IPS-NIHi7 (cell line): ENCODE data around the gene C5.

Experiments
- DNase-seq: peaks from one replicate; pipeline ENCODE4 v3.0.0; 2012; ENCODE audit warnings: mixed read lengths; ENCODE audit errors: extremely low spot score

C5 gene

DNA sequence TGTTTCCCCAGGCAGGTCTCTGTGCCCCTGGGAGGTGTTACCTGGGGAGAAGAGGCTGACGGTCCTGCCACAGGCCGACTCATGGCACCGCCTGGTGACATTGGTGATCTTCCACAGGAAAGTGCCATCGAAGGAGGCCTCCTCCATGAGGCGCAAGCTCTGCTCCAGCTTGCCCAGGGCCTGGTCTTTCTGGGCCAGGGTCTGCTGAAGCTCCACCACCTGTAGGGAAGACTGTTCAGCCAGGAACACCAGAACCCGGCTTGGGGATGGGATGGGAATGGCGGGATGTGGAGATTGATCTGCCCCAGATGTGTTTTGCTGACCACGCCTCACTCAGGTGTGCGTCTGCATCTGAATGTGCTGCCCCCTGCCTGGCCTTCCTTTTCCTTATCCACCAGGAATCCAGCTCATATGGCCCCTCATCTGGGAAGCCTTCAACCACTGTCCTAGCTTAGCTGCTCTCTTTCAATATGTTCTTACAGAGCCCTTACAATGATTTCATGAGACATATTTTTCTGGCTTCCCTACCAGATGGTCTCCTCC lies 138.7 kb downstream of the C5 start:
- peak; percentile 44 for DNase-seq

DNA sequence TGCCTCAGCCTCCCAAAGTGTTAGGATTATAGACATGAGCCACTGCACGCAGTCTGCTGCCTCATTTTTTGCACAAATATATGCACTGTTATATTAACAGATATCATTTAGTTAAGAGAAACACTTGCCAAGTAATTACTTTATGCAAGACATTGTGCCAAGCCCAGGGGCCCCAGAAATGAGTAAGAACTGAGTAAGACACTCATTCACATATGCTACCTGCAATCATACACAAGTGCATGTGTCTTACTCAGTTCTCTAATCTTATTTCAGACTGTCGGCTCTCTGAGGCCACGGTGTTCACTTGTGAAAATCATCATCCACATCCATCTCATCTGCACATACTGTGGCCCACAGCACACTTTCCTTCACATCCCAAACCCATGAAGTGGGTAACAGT lies 139.4 kb downstream of the C5 start:
- DNase-seq, result no peak

DNA sequence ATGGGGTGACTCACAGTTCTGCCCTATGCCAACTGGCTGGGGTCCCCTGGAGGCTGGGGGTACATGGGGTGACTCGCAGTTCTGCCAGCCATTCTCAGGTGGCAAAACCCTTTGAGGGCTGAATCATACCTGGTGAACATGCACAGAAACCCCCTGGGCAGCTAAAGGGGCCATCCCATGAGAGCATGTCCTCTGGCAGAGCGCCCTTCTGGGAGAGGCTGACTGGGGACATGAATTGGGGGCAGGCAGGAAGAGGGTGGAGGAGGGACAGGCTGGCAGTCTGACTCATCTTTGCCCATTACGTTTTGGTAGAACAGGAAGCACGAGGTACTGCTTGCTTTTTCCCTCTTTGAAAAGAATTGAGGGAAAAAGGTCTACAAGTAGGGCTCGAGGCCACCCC lies 140.2 kb downstream of the C5 start:
- no peak for DNase-seq

DNA sequence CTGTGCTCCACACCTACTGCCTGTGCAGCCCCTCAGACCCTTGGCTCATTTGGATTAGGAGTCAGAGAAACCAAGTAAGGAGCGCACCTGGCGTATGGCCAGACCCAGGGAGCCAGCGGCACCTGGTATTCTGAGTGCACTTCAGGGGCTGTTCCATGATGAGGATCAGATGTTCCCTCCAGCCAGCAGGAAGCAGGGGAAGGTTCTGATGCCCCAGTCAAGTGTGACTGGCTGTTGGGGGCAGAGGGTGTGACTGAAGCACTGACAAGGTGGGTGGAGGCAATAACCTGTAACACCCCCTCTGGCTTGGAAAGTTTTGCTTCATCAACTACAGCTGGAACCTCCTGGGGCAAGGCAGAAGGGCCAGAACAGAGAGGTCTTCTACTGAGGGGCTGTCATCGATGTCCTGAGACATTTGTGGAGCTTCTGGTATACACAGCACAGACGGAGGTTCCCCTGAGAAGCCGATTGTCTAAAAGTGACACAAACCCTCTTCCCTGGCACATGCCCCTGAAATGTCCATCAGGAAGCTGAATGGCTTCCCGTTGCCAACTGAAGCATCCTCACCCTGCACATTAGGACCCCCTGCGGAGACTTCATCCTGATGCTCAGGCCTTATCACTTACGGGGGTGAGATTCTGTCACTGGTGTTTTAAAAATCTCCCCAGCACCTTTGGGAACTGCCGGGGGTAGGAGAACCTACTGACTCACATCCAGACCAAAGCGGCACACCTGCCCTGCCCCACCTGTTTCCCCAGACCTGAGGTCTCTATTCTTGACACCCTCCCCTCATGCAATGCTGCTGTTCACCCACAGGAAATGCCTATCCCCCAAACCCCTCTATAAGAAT lies 144.5 kb downstream of the C5 start:
- no peak for DNase-seq

DNA sequence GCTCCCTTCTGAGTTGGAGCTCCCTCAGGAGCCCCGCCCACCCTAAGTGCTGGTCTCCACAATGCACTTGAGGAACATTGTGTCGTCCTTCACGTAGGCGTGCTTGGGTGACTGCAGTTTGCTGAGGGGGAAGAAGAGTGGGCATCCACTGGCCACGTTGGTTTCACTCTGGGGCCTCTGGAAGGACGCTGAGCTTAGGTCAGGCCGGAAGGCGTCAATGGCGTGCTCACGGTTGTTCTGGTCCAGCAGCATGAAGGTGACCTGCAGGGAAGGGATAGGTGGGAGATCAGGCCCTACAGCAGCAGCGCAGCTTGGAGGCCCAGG lies 145.1 kb downstream of the C5 start:
- DNase-seq, result no peak

DNA sequence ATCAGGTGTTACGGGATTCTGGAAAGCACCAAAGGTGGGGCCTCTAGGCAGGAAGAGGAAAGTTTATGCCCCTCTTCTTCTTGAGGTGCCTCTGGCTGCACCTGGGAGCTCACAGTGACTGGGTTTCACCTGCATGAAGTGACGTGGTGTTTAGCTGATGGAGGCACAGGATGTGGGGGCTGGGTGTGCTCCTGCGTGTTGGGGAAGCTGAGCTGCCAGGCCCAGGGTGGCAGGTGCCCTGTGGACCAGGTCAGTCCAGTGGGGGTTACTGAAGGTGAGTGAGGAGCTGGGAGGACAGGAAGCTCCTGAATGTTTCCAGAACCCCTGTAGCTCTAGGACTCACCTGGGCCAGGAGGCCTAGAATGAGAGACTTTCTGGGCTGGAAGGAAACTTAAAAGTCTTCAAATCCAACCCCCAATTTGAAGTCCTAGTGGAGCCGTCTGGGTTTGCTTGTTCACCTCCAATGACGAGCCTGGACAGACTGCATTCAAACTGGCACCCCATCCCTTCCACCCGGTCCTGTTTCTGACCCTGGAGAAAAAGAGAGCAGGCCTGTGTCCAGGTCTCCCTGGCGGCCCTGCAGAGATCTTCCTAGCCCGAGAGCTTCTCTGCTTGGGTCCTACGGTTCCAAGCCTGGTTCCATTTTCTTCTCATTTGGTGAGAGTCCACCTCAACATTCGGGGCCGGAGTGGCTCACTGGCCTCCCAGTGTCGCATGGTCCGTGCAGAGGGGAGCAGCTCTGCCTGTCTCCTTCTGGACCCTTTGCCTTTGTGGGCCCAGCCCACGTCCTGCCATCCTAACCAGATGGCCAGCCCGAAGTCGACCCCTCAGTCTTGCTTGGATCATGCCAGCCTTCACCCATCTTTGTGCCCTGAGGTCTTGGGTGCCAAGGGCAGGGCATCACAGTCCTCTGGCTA lies 145.8 kb downstream of the C5 start:
- DNase-seq, result no peak

DNA sequence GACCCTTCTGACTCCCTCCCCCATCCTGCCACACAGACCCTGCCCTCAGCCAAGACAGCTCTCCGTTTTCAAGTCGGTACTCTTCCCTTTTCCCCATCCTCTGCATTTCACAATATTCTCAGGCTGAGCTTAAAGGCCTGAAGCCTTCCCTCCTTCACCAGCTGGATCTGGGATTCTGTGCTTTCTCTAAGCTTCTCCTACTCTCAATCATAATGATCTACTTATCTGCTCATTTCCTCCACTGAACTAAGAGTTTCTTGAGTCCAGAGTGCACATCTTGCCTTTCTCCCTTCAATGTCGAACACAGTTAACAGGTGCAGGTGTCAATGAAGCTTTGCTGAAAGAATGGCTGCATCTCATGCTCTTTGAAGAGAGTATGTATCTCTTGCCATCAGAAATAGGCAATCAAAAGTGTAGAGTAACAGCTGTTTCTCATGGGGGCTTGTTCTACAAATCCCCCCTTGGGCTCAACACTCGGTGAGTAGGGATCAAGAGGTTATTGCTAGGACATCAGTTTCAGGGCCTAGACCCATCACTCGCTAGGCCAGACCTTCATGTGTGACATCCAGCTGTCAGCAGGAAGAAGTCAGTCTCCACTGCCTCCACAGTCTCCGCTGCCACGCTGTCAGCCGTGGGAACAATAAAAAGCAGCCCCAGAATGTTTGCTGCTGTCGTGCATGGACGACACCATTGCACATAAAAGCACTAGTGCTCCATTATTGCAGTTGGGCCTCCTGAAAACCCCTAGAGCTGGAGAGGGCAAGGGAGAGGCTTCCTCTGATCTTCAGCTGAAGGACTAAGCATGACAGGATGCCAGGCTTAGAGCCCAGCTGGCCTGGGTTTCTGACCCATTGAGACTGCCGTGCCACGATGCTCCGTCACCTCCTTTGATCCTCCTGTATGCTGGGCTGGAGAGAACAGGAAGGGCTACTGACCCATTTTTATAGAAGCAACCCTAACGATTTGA lies 147.2 kb downstream of the C5 start:
- DNase-seq, result no peak
